Activated CD4-positive, CD25-positive, alpha-beta regulatory T cell treated with anti-CD3 and anti-CD28 coated beads, Interleukin-2, amount 50 U/mL, for 72 hours (primary cell): ENCODE data around the gene IL36B.
"Not testable (repeated sequence)": the region's sequence is repeated elsewhere in the genome, so short reads cannot be mapped to it uniquely, and the experiment has no call there.

Experiments used
- DNase-seq: peaks from one replicate; pipeline ENCODE4 v3.0.0; 2021

IL36B gene

GRCh38 chr2:113052396-113052917 is at the start of gene IL36B:
Gene IL36B (minus strand): TSS chr2:113052867.
- DNase-seq = no peak

- DNase-seq = no peak
Observed at GRCh38 chr2:113102133-113102532, 49.5 kb upstream of the IL36B start.

- DNase-seq = no peak
Observed at GRCh38 chr2:113098532-113098931, 45.9 kb upstream of the IL36B start.

- DNase-seq = no peak
Observed at GRCh38 chr2:113098041-113098440, 45.4 kb upstream of the IL36B start.

- DNase-seq = not testable (repeated sequence)
Observed at GRCh38 chr2:113096842-113097618, 44.4 kb upstream of the IL36B start.

GRCh38 chr2:113096306-113096705 is 43.6 kb upstream of the IL36B start:
- not testable (repeated sequence) for DNase-seq

GRCh38 chr2:113093613-113093977 is 40.9 kb upstream of the IL36B start:
- no peak for DNase-seq

- DNase-seq = no peak
Observed at GRCh38 chr2:113092864-113093612, 40.4 kb upstream of the IL36B start.

- no peak for DNase-seq
Observed at GRCh38 chr2:113091231-113091896, 38.7 kb upstream of the IL36B start.

GRCh38 chr2:113089916-113090315 is 37.2 kb upstream of the IL36B start:
- no peak for DNase-seq

GRCh38 chr2:113088213-113088992 is 35.7 kb upstream of the IL36B start:
- no peak for DNase-seq

- no peak for DNase-seq
Observed at GRCh38 chr2:113085542-113085941, 32.9 kb upstream of the IL36B start.

- no peak for DNase-seq
Observed at GRCh38 chr2:113084249-113085000, 31.8 kb upstream of the IL36B start.

GRCh38 chr2:113083296-113083695 is 30.6 kb upstream of the IL36B start:
- DNase-seq = no peak

GRCh38 chr2:113081488-113082210 is 29.0 kb upstream of the IL36B start:
- DNase-seq = no peak

- peak; percentile 64 for DNase-seq
Observed at GRCh38 chr2:113080134-113080533, 27.5 kb upstream of the IL36B start.

GRCh38 chr2:113079131-113079530 is 26.5 kb upstream of the IL36B start:
- DNase-seq = no peak

GRCh38 chr2:113078350-113078839 is 25.7 kb upstream of the IL36B start:
- DNase-seq = no peak

GRCh38 chr2:113077921-113078320 is 25.3 kb upstream of the IL36B start:
- no peak for DNase-seq

GRCh38 chr2:113076954-113077669 is 24.4 kb upstream of the IL36B start:
- DNase-seq = no peak
